Astrocyte of the spinal cord (primary cell): ENCODE measurements around the gene NKD2.

Source experiments
- DNase-seq: peaks from one replicate; pipeline ENCODE4 v3.0.0; 2011; ENCODE audit warnings: low read depth, low spot score
- H3K4me3 ChIP-seq: 2 replicates; pipeline ENCODE4 v1.5.1; 2011; ENCODE audit warnings: low read depth, mild to moderate bottlenecking, low read length, moderate library complexity
- in situ Hi-C: cut with HindIII; loops from 2 replicates; pipeline ENCODE4 v1.10.0; 2017; ENCODE audit warnings: low sequenced_read_pairs
- TF ChIP-seq, protein P1 (sequence below): IDR thresholded peaks from 2 replicates; pipeline ENCODE4 v1.5.1; 2012; ENCODE audit warnings: low read depth, mild to moderate bottlenecking, low read length, inconsistent platforms

The NKD2 gene

DNA sequence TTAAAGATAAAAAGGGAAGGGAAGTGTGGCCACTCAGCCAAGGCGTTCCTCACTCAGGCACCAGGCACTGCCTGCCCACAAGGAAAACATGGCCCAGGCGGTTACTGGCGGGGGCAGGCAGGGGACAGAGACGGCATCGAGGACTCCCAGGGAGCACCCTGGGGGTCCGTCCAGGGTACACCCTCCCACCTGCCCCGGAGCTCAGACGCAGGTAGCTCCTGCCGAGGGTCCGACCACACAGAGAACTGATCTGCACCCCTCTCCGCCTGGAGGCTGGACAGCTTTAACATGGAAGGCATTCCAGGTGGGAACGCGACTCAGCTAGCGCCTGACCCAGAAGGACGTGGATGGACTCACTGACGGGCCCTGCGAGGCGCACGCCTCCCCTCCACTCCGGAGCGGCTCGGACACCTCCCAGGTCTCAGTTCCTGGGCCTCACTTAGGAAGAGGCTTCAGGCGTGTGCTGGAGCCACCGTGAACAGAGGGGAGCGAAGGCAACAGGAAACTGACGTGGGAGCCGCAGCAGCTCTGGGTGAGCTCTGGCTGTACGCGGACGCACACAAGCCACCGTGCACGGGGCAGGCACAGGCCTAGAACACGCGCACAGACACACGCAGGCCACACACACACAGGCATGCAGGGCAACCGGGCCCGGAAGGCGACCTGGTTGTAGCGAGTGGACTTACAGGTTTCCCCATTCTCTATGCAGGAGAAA is 47.5 kb downstream of the NKD2 start:
- TF ChIP-seq, protein P1, sequence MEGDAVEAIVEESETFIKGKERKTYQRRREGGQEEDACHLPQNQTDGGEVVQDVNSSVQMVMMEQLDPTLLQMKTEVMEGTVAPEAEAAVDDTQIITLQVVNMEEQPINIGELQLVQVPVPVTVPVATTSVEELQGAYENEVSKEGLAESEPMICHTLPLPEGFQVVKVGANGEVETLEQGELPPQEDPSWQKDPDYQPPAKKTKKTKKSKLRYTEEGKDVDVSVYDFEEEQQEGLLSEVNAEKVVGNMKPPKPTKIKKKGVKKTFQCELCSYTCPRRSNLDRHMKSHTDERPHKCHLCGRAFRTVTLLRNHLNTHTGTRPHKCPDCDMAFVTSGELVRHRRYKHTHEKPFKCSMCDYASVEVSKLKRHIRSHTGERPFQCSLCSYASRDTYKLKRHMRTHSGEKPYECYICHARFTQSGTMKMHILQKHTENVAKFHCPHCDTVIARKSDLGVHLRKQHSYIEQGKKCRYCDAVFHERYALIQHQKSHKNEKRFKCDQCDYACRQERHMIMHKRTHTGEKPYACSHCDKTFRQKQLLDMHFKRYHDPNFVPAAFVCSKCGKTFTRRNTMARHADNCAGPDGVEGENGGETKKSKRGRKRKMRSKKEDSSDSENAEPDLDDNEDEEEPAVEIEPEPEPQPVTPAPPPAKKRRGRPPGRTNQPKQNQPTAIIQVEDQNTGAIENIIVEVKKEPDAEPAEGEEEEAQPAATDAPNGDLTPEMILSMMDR = no peak
- no peak overlapping the region for H3K4me3 ChIP-seq
- DNase-seq = no peak
- in situ Hi-C loops = no loop called here

DNA sequence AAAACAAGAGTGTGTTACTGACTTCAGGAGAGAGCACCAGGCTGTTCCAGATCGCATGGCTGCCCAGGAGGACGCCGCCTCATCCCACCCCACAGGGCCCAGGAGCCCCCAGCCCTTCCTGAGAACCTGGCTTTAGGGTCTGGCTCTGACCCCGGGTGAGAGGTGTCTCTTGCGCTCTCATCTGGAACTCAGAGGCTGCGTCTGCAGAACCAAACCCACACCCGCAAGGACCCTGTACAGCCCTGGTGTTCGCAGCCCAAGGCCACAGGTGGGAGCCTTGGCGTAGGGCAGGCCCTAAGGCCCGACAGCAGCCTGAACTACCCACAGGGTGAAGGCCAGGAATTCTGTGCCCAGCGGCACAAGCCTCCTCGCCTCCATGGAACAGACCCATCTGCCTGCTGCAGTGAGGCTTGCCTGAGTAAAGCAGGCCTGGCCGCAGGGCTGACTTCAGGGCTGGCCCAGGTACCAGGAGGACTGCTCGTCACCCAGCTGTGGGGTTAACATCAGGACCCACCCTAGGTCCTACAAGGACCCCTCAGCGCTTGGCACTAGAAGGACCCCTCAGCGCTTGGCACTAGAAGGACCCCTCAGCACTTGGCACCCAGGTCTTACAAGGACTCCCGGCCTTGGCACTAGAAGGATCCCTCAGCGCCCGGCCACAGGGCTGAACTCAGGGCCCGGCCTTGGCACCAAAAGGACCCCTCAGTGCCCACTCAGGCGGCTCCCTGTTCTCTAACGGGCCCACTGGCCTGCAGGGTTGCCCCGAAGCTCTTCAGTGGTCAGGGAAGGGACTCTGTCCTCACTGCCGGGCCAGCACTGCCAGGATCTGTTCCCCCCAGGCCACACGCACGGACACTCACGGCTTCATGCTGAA is 48.2 kb downstream of the NKD2 start:
- no peak for DNase-seq
- H3K4me3 ChIP-seq = no peak overlapping the region
- TF ChIP-seq, protein P1 = no peak
- in situ Hi-C loops = no loop called here

DNA sequence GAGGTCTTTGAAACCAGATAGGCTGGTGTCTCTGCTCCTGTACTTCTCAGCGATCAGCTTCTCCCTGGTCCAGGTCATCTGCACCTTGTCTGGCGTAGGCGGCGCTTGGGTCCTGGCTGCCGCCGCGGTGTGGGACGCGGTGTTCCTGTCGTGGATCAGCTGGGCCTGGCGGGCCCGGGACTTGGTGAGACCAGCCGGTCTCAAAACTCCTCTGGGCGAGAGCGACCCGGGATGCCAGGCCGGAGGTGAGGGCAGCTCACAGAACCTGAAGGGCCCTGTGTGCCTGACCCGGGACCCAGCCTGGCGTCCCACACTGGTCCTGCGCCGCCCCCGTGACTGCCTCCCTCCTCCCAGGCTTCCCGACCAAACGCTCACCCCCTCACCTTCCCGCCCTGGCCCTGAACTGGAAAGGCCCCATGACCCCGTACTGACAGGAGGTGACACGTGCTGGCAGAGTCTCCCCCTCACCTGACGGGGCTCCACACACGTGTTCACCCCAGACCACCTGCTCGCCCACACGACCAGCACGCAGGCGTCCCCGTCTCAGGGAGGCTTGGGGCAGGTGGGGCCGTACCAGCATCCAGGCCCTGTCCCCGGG is 49.0 kb downstream of the NKD2 start:
- in situ Hi-C loops = no loop called here
- DNase-seq = no peak
- TF ChIP-seq, protein P1 = no peak
- H3K4me3 ChIP-seq = no peak overlapping the region

DNA sequence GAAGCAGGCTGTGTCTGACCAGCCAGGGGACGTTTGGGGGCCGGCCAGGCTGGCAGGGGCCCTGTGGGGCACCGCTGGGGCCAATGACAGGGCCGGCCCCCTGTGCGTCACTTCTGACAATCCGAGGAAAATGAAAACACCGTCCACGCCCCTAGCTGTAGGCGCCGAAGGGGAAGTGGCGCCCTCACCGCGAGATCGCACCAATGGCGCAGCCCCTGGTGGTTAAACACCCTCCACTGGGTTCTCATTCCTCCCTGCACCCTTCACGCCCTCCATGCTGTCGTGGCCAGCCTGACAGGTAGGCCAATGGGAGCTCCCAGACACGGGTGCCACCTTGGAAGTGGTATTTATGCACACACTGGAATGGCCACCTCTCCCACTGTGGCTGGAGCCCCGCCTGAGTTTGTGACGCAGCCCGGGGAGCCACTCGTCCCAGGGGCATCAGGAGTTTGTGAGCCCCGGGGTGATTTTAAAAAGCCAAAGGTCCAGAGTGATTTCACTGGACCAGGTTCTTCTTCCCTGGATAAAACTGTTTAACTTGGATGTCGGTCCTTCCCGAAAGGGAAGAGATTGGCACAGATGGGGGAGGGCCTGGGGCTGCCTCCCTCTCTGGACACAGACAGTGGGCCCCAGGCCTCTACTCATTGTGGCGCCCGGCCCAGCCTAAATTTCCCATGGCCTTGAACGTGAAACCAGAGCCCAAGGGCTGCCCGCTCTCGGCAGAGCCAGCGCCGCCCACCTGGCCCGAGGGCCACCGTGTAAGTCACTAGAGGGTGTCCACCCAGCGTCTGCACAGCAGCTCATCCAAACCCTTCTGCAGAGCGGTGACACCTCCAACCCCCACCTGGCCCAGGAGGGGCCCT is 49.7 kb downstream of the NKD2 start:
- TF ChIP-seq, protein P1 = no peak
- DNase-seq = no peak
- in situ Hi-C loops = no loop called here

DNA sequence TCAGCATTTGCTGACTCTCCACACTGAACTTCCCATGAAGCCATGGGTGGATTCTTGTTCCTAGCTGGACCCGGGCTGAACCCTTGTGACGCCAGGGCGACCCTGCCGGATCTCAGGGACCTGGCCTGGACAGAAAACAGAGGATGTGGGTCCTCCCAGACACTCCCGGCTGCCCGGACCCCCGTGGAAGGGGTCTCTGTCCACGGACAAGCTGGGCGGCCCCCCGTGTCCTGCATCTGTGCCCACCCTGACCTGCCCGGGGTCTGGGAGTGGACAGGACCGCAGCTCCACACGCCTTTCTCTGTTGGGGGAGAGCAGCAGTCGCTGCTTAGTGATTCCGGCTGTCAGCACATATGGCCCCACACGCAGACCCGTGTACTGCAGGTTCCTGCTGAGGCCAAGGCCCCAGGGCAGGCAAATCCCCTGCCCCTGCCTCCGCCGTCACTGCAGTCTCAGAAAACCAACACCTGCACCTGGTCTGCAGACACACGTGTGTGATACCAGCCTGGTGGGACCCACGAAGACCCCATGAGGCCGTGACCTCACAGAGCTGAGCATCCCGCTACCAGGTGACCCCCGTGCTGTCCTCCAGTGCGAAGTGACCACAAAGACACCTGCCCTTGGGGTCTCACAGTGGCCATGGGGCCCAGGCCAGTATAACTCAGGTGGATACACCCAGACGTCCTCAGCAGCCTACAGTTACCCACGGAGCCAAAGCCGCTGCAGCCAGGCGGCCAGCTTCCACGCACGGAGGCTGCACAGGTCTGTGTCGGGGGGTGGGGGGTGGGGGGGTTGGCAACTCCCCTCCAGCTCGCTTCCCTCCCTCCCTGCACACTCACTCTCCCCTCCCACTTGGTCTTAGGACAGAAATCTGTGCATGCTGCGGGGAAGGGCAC is 50.6 kb downstream of the NKD2 start:
- in situ Hi-C loops = no loop called here
- TF ChIP-seq, protein P1 = no peak
- no peak for DNase-seq
- H3K4me3 ChIP-seq = no peak overlapping the region

More for the DNA sequence above, 49.7 kb downstream of the NKD2 start:
- H3K4me3 ChIP-seq = no peak overlapping the region
